Endothelial cell of umbilical vein (primary cell): ENCODE data around the gene EXOC3. TPM values are rescaled to one million over a fixed set of nuclear protein-coding genes. Genes with fewer than 3 reads are reported as not detected.

Source experiments
- BruUV-seq: library from RNA; stranded (reverse); fragments of 400-500 nt; replicated peaks from 2 replicates; lab custom pipeline; 2021; lab: Mats Ljungman, UMichigan
- CTCF ChIA-PET: fragments of 300-600, 350-600 bp; sonication (Branson Sonifier 250); formaldehyde crosslinking; loops from one replicate; lab custom pipeline; 2021; ENCODE audit warnings: antibody characterized with exemption, inconsistent platforms; lab: Charles Lee
- POLR2A ChIA-PET: fragments of 300-600, 350-600 bp; sonication (Branson Sonifier 250); formaldehyde crosslinking; loops from one replicate; lab custom pipeline; 2021; ENCODE audit warnings: antibody characterized with exemption, inconsistent platforms; lab: Charles Lee
- DNase-seq: peaks from one replicate; pipeline ENCODE4 v3.0.0-alpha.2; 2011; ENCODE audit warnings: low read depth, low spot score
- FAIRE-seq: peaks from 2 replicates; lab custom pipeline; 2011; peaks lifted over from hg19 to GRCh38; lab: Jason Lieb, UNC
- H2AFZ ChIP-seq: 2 replicates; pipeline ENCODE4 v1.6.0; 2012; ENCODE audit warnings: low read depth, low read length, control low read depth, inconsistent platforms
- H3K27ac ChIP-seq: 2 replicates; pipeline ENCODE4 v1.5.1; 2011; ENCODE audit warnings: low read depth, mild to moderate bottlenecking, control low read depth, low read length, moderate library complexity; ENCODE audit not compliant: insufficient read depth
- H3K27me3 ChIP-seq, 2 experiments: 2 replicates each; pipeline versions ENCODE4 v1.6.0 to v1.6.1; 2011; ENCODE audit warnings: low read length in 2 of 2, mixed read lengths in 1 of 2; ENCODE audit not compliant: control insufficient read depth in 2 of 2, insufficient read depth in 2 of 2
- H3K36me3 ChIP-seq, 2 experiments: 2 replicates in 1 of 2; 3 replicates in 1 of 2; pipeline ENCODE4 v1.5.1; 2011; ENCODE audit warnings: low read length in 2 of 2, mild to moderate bottlenecking in 1 of 2, moderate library complexity in 1 of 2; ENCODE audit not compliant: control insufficient read depth in 2 of 2, insufficient read depth in 2 of 2; ENCODE audit errors: extremely low read depth in 1 of 2
- H3K4me1 ChIP-seq: 3 replicates; pipeline ENCODE4 v1.5.1; 2011; ENCODE audit warnings: mild to moderate bottlenecking, low read length; ENCODE audit not compliant: control insufficient read depth, insufficient read depth; ENCODE audit errors: extremely low read depth
- H3K4me2 ChIP-seq: 2 replicates; pipeline ENCODE4 v1.6.1; 2011; ENCODE audit warnings: low read length, control low read depth, mixed read lengths; ENCODE audit not compliant: insufficient read depth
- H3K4me3 ChIP-seq, 3 experiments: fragments of 200-600 bp in 1 of 3; sonication (generic), shearing (Covaris generic) in 1 of 3; replicated peaks in 1 of 3; 2 replicates each; pipeline ENCODE4 v1.5.1; 2011 to 2016; ENCODE audit warnings: control low read depth in 3 of 3, low read length in 3 of 3, mild to moderate bottlenecking in 2 of 3, inconsistent platforms in 1 of 3, low read depth in 1 of 3, moderate library complexity in 1 of 3; ENCODE audit not compliant: insufficient read depth in 1 of 3
- H3K79me2 ChIP-seq: 2 replicates; pipeline ENCODE4 v1.6.0; 2012; ENCODE audit warnings: low read length, inconsistent platforms; ENCODE audit not compliant: control insufficient read depth, insufficient read depth
- H3K9ac ChIP-seq: replicated peaks from 2 replicates; pipeline ENCODE3; 2011; ENCODE audit warnings: low read length, control low read depth; ENCODE audit not compliant: insufficient read depth; ENCODE audit errors: extremely low read depth
- H3K9me1 ChIP-seq: replicated peaks from 3 replicates; pipeline ENCODE4 v1.6.0; 2011; ENCODE audit warnings: mild to moderate bottlenecking, low read length; ENCODE audit not compliant: control insufficient read depth, insufficient read depth; ENCODE audit errors: extremely low read depth
- H3K9me3 ChIP-seq: replicated peaks from 2 replicates; pipeline ENCODE4 v1.5.1; 2012; ENCODE audit warnings: low read length, inconsistent platforms; ENCODE audit not compliant: control insufficient read depth, insufficient read depth
- H4K20me1 ChIP-seq: replicated peaks from 2 replicates; pipeline ENCODE3; 2011; ENCODE audit warnings: mild to moderate bottlenecking, low read length; ENCODE audit not compliant: control insufficient read depth, insufficient read depth; ENCODE audit errors: extremely low read depth
- CTCF ChIP-seq, 2 donors: IDR thresholded peaks; 1 replicate in 1 of 2; 2 replicates in 1 of 2; pipeline ENCODE4 v1.5.1; 2011; ENCODE audit warnings: low read length in 2 of 2, mild to moderate bottlenecking in 2 of 2, moderate library complexity in 2 of 2, control low read depth in 1 of 2, inconsistent platforms in 1 of 2, low read depth in 1 of 2; ENCODE audit not compliant: insufficient read depth in 1 of 2; ENCODE audit errors: extremely low read depth in 1 of 2
- EZH2 ChIP-seq: IDR thresholded peaks from 2 replicates; pipeline ENCODE4 v1.6.1; 2012; ENCODE audit warnings: borderline replicate concordance, low read depth, mild to moderate bottlenecking, moderate library complexity, low read length, inconsistent platforms; ENCODE audit not compliant: severe bottlenecking
- FOS ChIP-seq: IDR thresholded peaks from 2 replicates; pipeline ENCODE4 v1.6.1; 2011; ENCODE audit warnings: mild to moderate bottlenecking, low read length, moderate library complexity, borderline replicate concordance; ENCODE audit not compliant: insufficient read depth
- GATA2 ChIP-seq: IDR thresholded peaks from 2 replicates; pipeline ENCODE4 v1.7.0; 2011; ENCODE audit warnings: low read depth, mild to moderate bottlenecking, moderate library complexity, mixed read lengths, low read length; ENCODE audit not compliant: insufficient read length, insufficient read depth
- JUN ChIP-seq: IDR thresholded peaks from 2 replicates; pipeline ENCODE4 v1.6.1; 2011; ENCODE audit warnings: borderline replicate concordance, low read depth; ENCODE audit not compliant: insufficient read length, insufficient read depth
- MAX ChIP-seq: IDR thresholded peaks from 2 replicates; pipeline ENCODE4 v1.6.1; 2011; ENCODE audit not compliant: insufficient read depth, insufficient read length
- MYC ChIP-seq: IDR thresholded peaks from one replicate; pipeline ENCODE4 v1.6.1; 2011; ENCODE audit warnings: mild to moderate bottlenecking, low read depth, low read length
- POLR2A ChIP-seq: IDR thresholded peaks from 2 replicates; pipeline ENCODE4 v1.6.1; 2012; ENCODE audit warnings: low read depth, mild to moderate bottlenecking, control low read depth, low read length
- POLR2AphosphoS5 ChIP-seq: IDR thresholded peaks from 2 replicates; pipeline ENCODE4 v1.6.1; 2012; ENCODE audit warnings: low read depth, mild to moderate bottlenecking, control low read depth, low read length, moderate library complexity; ENCODE audit not compliant: insufficient read depth
- dilution Hi-C: fragments of 300-500 bp; cut with MboI; formaldehyde crosslinking; loops from one replicate; pipeline ENCODE4 v1.15.0; 2019; ENCODE audit warnings: low sequenced_read_pairs; ENCODE audit not compliant: extremely low pct_ligation_motif_present
- intact Hi-C: fragments of 100-400 bp; cut with micrococcal nuclease; formaldehyde crosslinking; loops from one replicate; pipeline ENCODE4 v1.10.0; 2022
- polyA plus RNA-seq, 4 experiments: library from polyadenylated mRNA; depleted of rRNA in 3 of 4; stranded (reverse) in 3 of 4; unstranded in 1 of 4; fragments of >200 nt; gene quantifications; 2 replicates each; pipeline versions ENCODE4 v1.2.1 to v1.2.3, GENCODE V29; 2011 to 2012; ENCODE audit warnings: missing spikeins in 1 of 4
- total RNA-seq: library from RNA; stranded (reverse); gene quantifications from 2 replicates; pipeline ENCODE4 v1.2.3, GENCODE V29; 2021

The EXOC3 gene
- total and polyA plus RNA-seq, 2 donors (not counting 3 experiments of a cell fraction or from before 2014, with no cell fraction given), result 26.4 to 52.9 TPM

- H3K27ac ChIP-seq, result no peak overlapping the region
- no peak overlapping the region for H3K4me2 ChIP-seq
- ChIA-PET POLR2A (no interaction called here), CTCF (interaction anchor here (1.2 to 3.2 kb wide), 3 partner anchors 8 to 250 kb away, joined by 3 to 16 read pairs (median 4); no protein-coding TSS in a partner anchor)
- FAIRE-seq (no peak), DNase-seq (no peak)
- no peak overlapping the region for H2AFZ ChIP-seq
- H3K9me1 ChIP-seq, result no peaks in the 10 kb centered on the region
- no peaks in the 10 kb centered on the region for H3K36me3 ChIP-seq
- no peaks in the 10 kb centered on the region for H3K27me3 ChIP-seq
- TF ChIP-seq JUN, result no peak
- no peak for TF ChIP-seq FOS
- no peak for TF ChIP-seq GATA2
- TF ChIP-seq MYC, result no peak
- no peak for TF ChIP-seq POLR2A
- no peak for TF ChIP-seq CTCF (IDR thresholded peaks at IDR 0.05; ENCODE audit: extremely low read depth in 1 of 2, insufficient read depth in 1 of 2, low read depth in 1 of 2, low read length in 2 of 2)
- TF ChIP-seq POLR2AphosphoS5, result no peak
- no peak for TF ChIP-seq EZH2
- TF ChIP-seq MAX, result no peak
- H3K79me2 ChIP-seq, result peaks cover 4% of the 10 kb centered on the region
- intact Hi-C loops, result no loop called here
- H4K20me1 ChIP-seq, result no peaks in the 10 kb centered on the region
- H3K4me1 ChIP-seq, result peaks cover 5% of the 10 kb centered on the region
- no TSS peak for BruUV-seq
- dilution Hi-C loops, result no loop called here
- no peak overlapping the region for H3K9ac ChIP-seq
- no peaks in the 10 kb centered on the region for H3K9me3 ChIP-seq
- no peak overlapping the region for H3K4me3 ChIP-seq
Observed at GRCh38 chr5:438481-438981, 4.4 kb upstream of the EXOC3 start.
